Body of pancreas (tissue), 4 donors: ENCODE results near the gene ACSL3. TPM values are rescaled to one million over a fixed set of nuclear protein-coding genes. Genes with fewer than 3 reads are reported as not detected.

Experiments used
- ATAC-seq: fragments of 150-250 bp; one replicate; pipeline ENCODE4 v1.9.1; 2016
- DNase-seq, 4 donors: peaks; one replicate each; pipeline ENCODE4 v3.0.0-alpha.2; 2019
- H3K27ac ChIP-seq, 4 donors: fragments of 200-600 bp; sonication (generic); 1 replicate in 3 of 4; 2 replicates in 1 of 4; pipeline versions ENCODE4 v1.5.1 to v1.6.1; 2016 to 2019; ENCODE audit warnings: mild to moderate bottlenecking in 1 of 4, mixed read lengths in 1 of 4, moderate library complexity in 1 of 4
- H3K27me3 ChIP-seq, 2 donors: fragments of 200-600 bp; sonication (generic); one replicate each; pipeline ENCODE4 v1.6.0; 2016; ENCODE audit warnings: mild to moderate bottlenecking in 1 of 2
- H3K36me3 ChIP-seq, 2 donors: fragments of 200-600 bp; sonication (generic); replicated peaks in 1 of 2; 2 replicates each; pipeline ENCODE4 v1.5.1; 2016; ENCODE audit warnings: low read depth in 2 of 2; ENCODE audit not compliant: insufficient read depth in 1 of 2
- H3K4me1 ChIP-seq: fragments of 200-600 bp; sonication (generic); one replicate; pipeline ENCODE4 v1.6.0; 2016
- H3K4me3 ChIP-seq, 2 donors: fragments of 200-600 bp; sonication (generic); 1 replicate in 1 of 2; 2 replicates in 1 of 2; pipeline ENCODE4 v1.5.1; 2016 to 2019
- H3K9me3 ChIP-seq, 3 donors: fragments of 200-600 bp; sonication (generic); 1 replicate in 2 of 3; 2 replicates in 1 of 3; pipeline ENCODE4 v1.5.1; 2016
- POLR2A ChIP-seq, 3 donors: fragments of 450-650 bp; IDR thresholded peaks; one replicate each; pipeline ENCODE4 v1.6.1; 2016; ENCODE audit warnings: antibody characterized with exemption in 3 of 3, mild to moderate bottlenecking in 2 of 3
- WGBS, 2 donors: methylation state at CpG; one replicate each; pipeline ENCODE4 v1.1.5; 2017; 5-methylcytosine and 5-hydroxymethylcytosine counted together
- intact Hi-C: fragments of 100-400 bp; cut with DNase I; formaldehyde crosslinking; loops from one replicate; pipeline ENCODE4 v1.15.1; 2023
- total RNA-seq, 2 donors: library from RNA; depleted of rRNA; stranded (reverse); fragments of >200 nt; gene quantifications; one replicate each; pipeline ENCODE4 v1.1.0, GENCODE V29; 2016
- TF ChIP-seq, protein P1 (sequence below), 7 experiments: fragments of 450-650 bp in 4 of 7; fragments of 200-600 bp in 3 of 7; sonication (generic) in 3 of 7; IDR thresholded peaks; one replicate each; pipeline ENCODE4 v1.5.1; 2016 to 2019; ENCODE audit warnings: antibody characterized with exemption in 7 of 7

Gene ACSL3
- total RNA-seq, 2 donors from 2014 or later = 24.6 to 60.0 TPM

DNA sequence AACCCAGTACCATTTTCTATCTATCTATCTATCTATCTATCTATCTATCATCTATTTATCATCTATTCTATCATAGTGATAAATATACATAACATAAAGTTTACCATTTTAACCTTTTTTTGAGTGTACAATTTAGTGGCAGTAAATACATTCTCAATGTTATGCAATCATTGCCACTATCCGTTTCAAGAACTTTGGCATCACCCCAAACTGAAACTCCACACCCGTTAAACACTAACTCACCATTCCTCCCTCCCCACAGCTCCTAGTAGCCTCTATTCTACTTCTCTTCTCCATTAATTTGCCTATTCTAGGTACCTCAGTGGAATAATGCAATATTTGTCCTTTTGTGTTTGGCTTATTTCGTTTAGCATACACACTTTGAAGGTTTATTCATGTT is 108.7 kb downstream of the ACSL3 start:
- intact Hi-C loops = no loop called here

DNA sequence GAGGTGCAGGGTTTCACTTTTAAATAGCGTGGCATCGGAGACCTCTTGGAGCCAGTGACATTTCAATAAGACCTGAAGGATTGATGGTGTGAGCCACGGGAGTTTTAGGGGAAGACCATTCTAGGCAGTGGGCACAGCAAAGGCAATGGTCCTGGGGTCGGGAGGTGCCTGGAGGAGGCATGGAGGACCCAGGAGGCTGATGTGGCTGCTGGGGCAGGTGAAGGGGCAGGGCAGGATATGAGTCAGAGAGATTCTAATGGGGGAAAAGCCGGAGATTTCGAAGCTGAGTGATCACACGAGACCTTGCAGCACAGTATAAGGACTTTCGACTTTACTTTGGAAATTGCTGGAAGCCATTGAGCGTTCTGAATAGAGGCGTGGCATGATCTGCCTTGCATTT is 111.6 kb downstream of the ACSL3 start:
- Histone ChIP-seq H3K27ac (no peak overlapping the region), H3K36me3 (no peaks in the 10 kb centered on the region), H3K4me3 (no peak overlapping the region), H3K4me1 (peaks cover 7% of the 10 kb centered on the region), H3K27me3 (no peaks in the 10 kb centered on the region), H3K9me3 (no peaks in the 10 kb centered on the region)
- intact Hi-C loops = no loop called here
- DNase-seq (no peak), ATAC-seq (no peak)
- WGBS, 2 donors = 70 to 80% methylated on average over 10 of the region's 10 CpGs
- TF ChIP-seq, protein P1, sequence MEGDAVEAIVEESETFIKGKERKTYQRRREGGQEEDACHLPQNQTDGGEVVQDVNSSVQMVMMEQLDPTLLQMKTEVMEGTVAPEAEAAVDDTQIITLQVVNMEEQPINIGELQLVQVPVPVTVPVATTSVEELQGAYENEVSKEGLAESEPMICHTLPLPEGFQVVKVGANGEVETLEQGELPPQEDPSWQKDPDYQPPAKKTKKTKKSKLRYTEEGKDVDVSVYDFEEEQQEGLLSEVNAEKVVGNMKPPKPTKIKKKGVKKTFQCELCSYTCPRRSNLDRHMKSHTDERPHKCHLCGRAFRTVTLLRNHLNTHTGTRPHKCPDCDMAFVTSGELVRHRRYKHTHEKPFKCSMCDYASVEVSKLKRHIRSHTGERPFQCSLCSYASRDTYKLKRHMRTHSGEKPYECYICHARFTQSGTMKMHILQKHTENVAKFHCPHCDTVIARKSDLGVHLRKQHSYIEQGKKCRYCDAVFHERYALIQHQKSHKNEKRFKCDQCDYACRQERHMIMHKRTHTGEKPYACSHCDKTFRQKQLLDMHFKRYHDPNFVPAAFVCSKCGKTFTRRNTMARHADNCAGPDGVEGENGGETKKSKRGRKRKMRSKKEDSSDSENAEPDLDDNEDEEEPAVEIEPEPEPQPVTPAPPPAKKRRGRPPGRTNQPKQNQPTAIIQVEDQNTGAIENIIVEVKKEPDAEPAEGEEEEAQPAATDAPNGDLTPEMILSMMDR (IDR thresholded peaks at IDR 0.05) = no peak
- no peak for TF ChIP-seq POLR2A (IDR thresholded peaks at IDR 0.05)

More for the DNA sequence above, 108.7 kb downstream of the ACSL3 start:
- Histone ChIP-seq H3K36me3 (no peaks in the 10 kb centered on the region), H3K4me3 (no peak overlapping the region), H3K27me3 (no peaks in the 10 kb centered on the region), H3K9me3 (no peaks in the 10 kb centered on the region), H3K27ac (no peak overlapping the region), H3K4me1 (peaks cover 7% of the 10 kb centered on the region)
- 14 to 20% methylated on average over 3 of the region's 3 CpGs for WGBS, 2 donors
- no peak for TF ChIP-seq POLR2A (IDR thresholded peaks at IDR 0.05)
- TF ChIP-seq, protein P1 (IDR thresholded peaks at IDR 0.05) = no peak
- DNase-seq = peak in 3 of 4 donors; percentile 27 to 50 (median 37)
- ATAC-seq = no peak

DNA sequence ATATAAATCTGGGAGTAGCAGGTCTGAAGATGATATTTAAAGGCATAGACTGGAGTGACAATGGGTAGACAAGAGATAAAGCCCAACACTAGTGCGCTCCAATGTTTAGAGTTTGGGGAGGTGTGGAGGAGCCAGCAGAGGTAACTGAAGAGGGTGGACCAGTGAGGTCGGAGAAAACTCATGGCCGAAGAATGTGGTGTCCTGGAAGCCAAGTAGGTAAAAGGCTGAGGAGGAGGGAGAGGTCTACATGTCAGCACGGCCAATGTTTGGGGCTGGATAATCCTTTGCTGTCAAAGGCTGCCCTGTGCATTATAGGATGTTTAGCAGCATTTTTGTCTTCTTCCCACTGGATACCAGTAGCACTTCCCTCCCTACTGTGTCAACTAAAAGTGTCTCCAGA is 112.4 kb downstream of the ACSL3 start:
- no peak for ATAC-seq
- Histone ChIP-seq H3K9me3 (no peaks in the 10 kb centered on the region), H3K4me3 (no peak overlapping the region), H3K4me1 (peaks cover 7% of the 10 kb centered on the region), H3K36me3 (no peaks in the 10 kb centered on the region), H3K27me3 (no peaks in the 10 kb centered on the region), H3K27ac (no peak overlapping the region)
- TF ChIP-seq, protein P1 (IDR thresholded peaks at IDR 0.05) = no peak
- no peak for TF ChIP-seq POLR2A (IDR thresholded peaks at IDR 0.05)
- DNase-seq = no peak
- intact Hi-C loops = no loop called here
- 64 to 87% methylated on average over 4 of the region's 4 CpGs for WGBS, 2 donors

DNA sequence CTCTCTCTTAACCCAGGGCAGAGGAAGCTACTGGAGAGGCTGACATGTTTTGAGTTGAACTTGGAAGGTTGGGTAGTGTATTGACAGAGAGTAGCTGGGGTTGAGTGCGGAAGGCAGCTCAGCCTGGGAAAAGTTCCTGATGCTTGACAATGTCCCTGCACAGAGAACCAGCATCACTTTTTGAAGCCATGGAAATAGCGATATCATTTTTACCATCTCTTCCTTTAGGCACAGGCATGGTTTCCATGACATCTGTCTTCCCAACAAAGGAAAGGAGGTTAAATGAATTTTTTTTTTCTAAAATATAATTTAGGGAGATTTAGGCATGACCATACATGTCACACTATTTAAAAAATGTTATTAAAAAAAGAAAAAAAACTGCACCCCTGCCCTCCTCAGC is 112.9 kb downstream of the ACSL3 start:
- intact Hi-C loops = no loop called here
- no peaks in the 10 kb centered on the region for H3K27me3 ChIP-seq
- H3K9me3 ChIP-seq = no peaks in the 10 kb centered on the region
- TF ChIP-seq, protein P1 (IDR thresholded peaks at IDR 0.05) = no peak
- no peak for TF ChIP-seq POLR2A (IDR thresholded peaks at IDR 0.05)
- DNase-seq (no peak), ATAC-seq (no peak)
- H3K4me3 ChIP-seq = no peak overlapping the region
- H3K4me1 ChIP-seq = peaks cover 7% of the 10 kb centered on the region
- no peaks in the 10 kb centered on the region for H3K36me3 ChIP-seq
- H3K27ac ChIP-seq = no peak overlapping the region
- WGBS, 2 donors = 61 to 78% methylated on average over 2 of the region's 2 CpGs

DNA sequence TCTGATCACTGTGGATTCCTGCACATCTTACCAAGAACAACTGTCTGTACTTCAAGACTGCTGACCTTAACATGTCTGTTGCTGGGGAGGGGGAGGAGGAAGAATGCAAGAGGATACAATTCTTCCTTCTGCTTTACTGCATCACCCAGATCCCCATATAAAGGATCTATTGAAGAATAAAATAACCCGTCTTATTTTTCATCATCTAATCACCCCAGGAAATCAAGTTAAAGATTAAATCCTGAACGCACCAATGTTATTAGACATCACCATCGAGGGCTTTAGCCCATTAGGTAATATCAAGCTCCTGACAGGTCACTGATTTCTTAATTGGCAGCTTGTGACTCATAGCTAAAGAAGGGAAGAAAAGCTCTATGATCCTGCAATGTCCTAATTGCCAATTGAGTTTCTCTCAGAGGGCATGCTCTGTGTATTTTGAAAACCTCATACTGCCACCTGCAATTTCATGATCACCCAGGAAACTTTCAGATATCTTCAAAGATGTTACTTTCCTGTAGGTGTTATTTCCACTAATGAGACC is 115.8 kb downstream of the ACSL3 start:
- Histone ChIP-seq H3K36me3 (no peaks in the 10 kb centered on the region), H3K4me3 (no peak overlapping the region), H3K27me3 (no peaks in the 10 kb centered on the region), H3K9me3 (no peaks in the 10 kb centered on the region), H3K4me1 (peaks cover 5% of the 10 kb centered on the region), H3K27ac (no peak overlapping the region)
- no peak for ATAC-seq
- intact Hi-C loops = no loop called here
- 33 to 44% methylated on average over 3 of the region's 3 CpGs for WGBS, 2 donors
- no peak for DNase-seq
- TF ChIP-seq, protein P1 (IDR thresholded peaks at IDR 0.05) = no peak
- TF ChIP-seq POLR2A (IDR thresholded peaks at IDR 0.05) = no peak
